Measurements from ENCODE around the gene OR9Q2. TPM values are rescaled to one million over a fixed set of nuclear protein-coding genes. Genes with fewer than 3 reads are reported as not detected.

OR9Q2 gene
- total and polyA plus RNA-seq, 2 of the 13 experiments (the other 11 are each of a cell fraction or from before 2014, with no cell fraction given), result not detected

GRCh38 chr11:58165504-58166106, 23.3 kb upstream of the OR9Q2 start (continued):
- TF ChIP-seq ZBTB40 (IDR thresholded peaks at IDR 0.05) (no peak), ZBTB40 (CRISPR knock-in tag; IDR thresholded peaks at IDR 0.05) (no peak; the same call in 1 of the 2 replicates), RXRA (CRISPR knock-in tag; IDR thresholded peaks at IDR 0.05) (peak; percentile 40; the same call in 1 of the 2 replicates), ADNP (CRISPR knock-in tag; IDR thresholded peaks at IDR 0.05) (no peak), ZNF264 (CRISPR knock-in tag; IDR thresholded peaks at IDR 0.05) (peak; percentile 51; the same call in 1 of the 2 replicates), SOX5 (CRISPR knock-in tag; IDR thresholded peaks at IDR 0.05; ENCODE audit: borderline replicate concordance) (peak; percentile 89), CREBL2 (CRISPR knock-in tag; IDR thresholded peaks at IDR 0.05; ENCODE audit: borderline replicate concordance) (no peak), PRMT3 (CRISPR knock-in tag; IDR thresholded peaks at IDR 0.05; ENCODE audit: borderline replicate concordance, low read depth) (no peak), ZBTB10 (CRISPR knock-in tag; IDR thresholded peaks at IDR 0.05; ENCODE audit: borderline replicate concordance) (no peak), ZNF274 (CRISPR knock-in tag; IDR thresholded peaks at IDR 0.05) (no peak), PREB (CRISPR knock-in tag; IDR thresholded peaks at IDR 0.05) (no peak), HNRNPH1 (optimal IDR thresholded peaks at IDR 0.05; ENCODE audit: low read depth, low read length) (no peak), E2F1 (CRISPR knock-in tag; IDR thresholded peaks at IDR 0.05) (peak; percentile 66; the same call in 1 of the 2 replicates)

Data from HepG2 (cell line).